HCT116 (cell line): Measurements from ENCODE around the gene NARS2. TPM values are rescaled to one million over a fixed set of nuclear protein-coding genes. Genes with fewer than 3 reads are reported as not detected.

ENCODE experiments used
- ATAC-seq: fragments of 200-7000 bp; cut with Tn5 transposase; 2 replicates; pipeline ENCODE4 v1.9.1; 2020; ENCODE audit warnings: mild to moderate bottlenecking, moderate library complexity
- BruUV-seq: library from RNA; stranded (reverse); fragments of 400-500 nt; replicated peaks from 2 replicates; lab custom pipeline; 2021; lab: Mats Ljungman, UMichigan
- CTCF ChIA-PET: fragments of 300-600 bp; sonication (Branson Sonifier 250); formaldehyde crosslinking; loops from one replicate; lab custom pipeline; 2021; ENCODE audit warnings: antibody characterized with exemption; lab: Charles Lee
- POLR2A ChIA-PET: fragments of 300-600, 350-600 bp; sonication (Branson Sonifier 250); formaldehyde crosslinking; loops from one replicate; lab custom pipeline; 2021; ENCODE audit warnings: antibody characterized with exemption; lab: Charles Lee
- RAD21 ChIA-PET, 2 experiments: fragments of 300-600 bp; sonication (Branson Sonifier 250); formaldehyde crosslinking; loops; one replicate each; lab custom pipeline; 2023; ENCODE audit warnings: low total read pairs in 2 of 2; ENCODE audit not compliant: uncharacterized antibody in 2 of 2, unreplicated experiment in 2 of 2, low non-redundant PET in 1 of 2; lab: Charles Lee
- DNase-seq: peaks from one replicate; pipeline ENCODE4 v3.0.0-alpha.2; 2010; ENCODE audit warnings: low read depth, low spot score
- H2AFZ ChIP-seq: fragments of 200-600 bp; shearing (Covaris generic), sonication (generic); 2 replicates; pipeline ENCODE4 v1.6.1; 2017; ENCODE audit warnings: low read depth, mixed run types, mixed read lengths, antibody characterized with exemption, low read length; ENCODE audit not compliant: poor library complexity, severe bottlenecking
- H3K27ac ChIP-seq: 2 replicates; pipeline ENCODE4 v1.5.1; 2012; ENCODE audit warnings: low read depth, low read length
- H3K27me3 ChIP-seq: fragments of 200-600 bp; sonication (generic); 2 replicates; pipeline ENCODE4 v1.6.1; 2016; ENCODE audit warnings: mixed run types, low read length, mixed read lengths; ENCODE audit not compliant: insufficient read depth
- H3K36me3 ChIP-seq, 2 experiments: fragments of 200-500 bp in 1 of 2; fragments of 200-600 bp in 1 of 2; sonication (Bioruptor generic) in 1 of 2; sonication (generic) in 1 of 2; 2 replicates each; pipeline versions ENCODE4 v1.5.1 to v1.6.1; 2014 to 2016; ENCODE audit warnings: low read length in 2 of 2, inconsistent platforms in 1 of 2, mixed read lengths in 1 of 2, mixed run types in 1 of 2; ENCODE audit not compliant: insufficient read depth in 2 of 2, control insufficient read depth in 1 of 2
- H3K4me1 ChIP-seq, 2 experiments: fragments of 200-600 bp in 1 of 2; sonication (generic) in 1 of 2; 2 replicates each; pipeline versions ENCODE4 v1.5.1 to v1.6.1; 2012 to 2017; ENCODE audit warnings: low read length in 2 of 2, inconsistent platforms in 1 of 2, mild to moderate bottlenecking in 1 of 2, mixed read lengths in 1 of 2, mixed run types in 1 of 2, moderate library complexity in 1 of 2; ENCODE audit not compliant: insufficient read depth in 2 of 2, control insufficient read depth in 1 of 2
- H3K4me2 ChIP-seq: fragments of 200-600 bp; sonication (generic); 2 replicates; pipeline ENCODE4 v1.6.1; 2017; ENCODE audit warnings: mixed run types, low read length, mixed read lengths
- H3K4me3 ChIP-seq, 2 experiments: fragments of 200-600 bp in 1 of 2; sonication (generic) in 1 of 2; replicated peaks in 1 of 2; 2 replicates each; pipeline ENCODE4 v1.5.1; 2011 to 2016; ENCODE audit warnings: low read length in 2 of 2, control low read depth in 1 of 2, low read depth in 1 of 2, mild to moderate bottlenecking in 1 of 2, mixed read lengths in 1 of 2, mixed run types in 1 of 2
- H3K79me2 ChIP-seq: fragments of 200-600 bp; sonication (generic); 2 replicates; pipeline ENCODE4 v1.6.1; 2017; ENCODE audit warnings: mild to moderate bottlenecking, mixed run types, low read length, moderate library complexity, mixed read lengths; ENCODE audit not compliant: insufficient read depth
- H3K9ac ChIP-seq: fragments of 200-600 bp; sonication (generic); 2 replicates; pipeline ENCODE4 v1.6.1; 2016; ENCODE audit warnings: low read length, mixed read lengths
- H3K9me2 ChIP-seq: fragments of 200-600 bp; sonication (generic), shearing (Covaris generic); 2 replicates; pipeline ENCODE4 v1.6.1; 2017; ENCODE audit warnings: mixed run types, mild to moderate bottlenecking, moderate library complexity; ENCODE audit not compliant: insufficient read depth
- H3K9me3 ChIP-seq, 2 experiments: fragments of 200-500 bp in 1 of 2; fragments of 200-600 bp in 1 of 2; sonication (Bioruptor generic) in 1 of 2; sonication (generic) in 1 of 2; 2 replicates each; pipeline ENCODE4 v1.6.1; 2014 to 2017; ENCODE audit warnings: low read length in 2 of 2, mixed read lengths in 2 of 2, inconsistent platforms in 1 of 2, low read depth in 1 of 2, mild to moderate bottlenecking in 1 of 2, mixed run types in 1 of 2, moderate library complexity in 1 of 2; ENCODE audit not compliant: control insufficient read depth in 1 of 2, insufficient read depth in 1 of 2
- H4K20me1 ChIP-seq: fragments of 200-600 bp; sonication (generic), shearing (Covaris generic); 2 replicates; pipeline ENCODE4 v1.6.1; 2017; ENCODE audit warnings: mixed run types, mild to moderate bottlenecking, moderate library complexity; ENCODE audit not compliant: insufficient read depth
- EGR1 ChIP-seq: IDR thresholded peaks from 2 replicates; pipeline ENCODE4 v1.6.1; 2012; ENCODE audit warnings: low read depth
- EZH2 ChIP-seq: fragments of 200-600 bp; sonication (generic); IDR thresholded peaks from 2 replicates; pipeline ENCODE4 v1.6.1; 2017; ENCODE audit warnings: antibody characterized with exemption, mixed run types
- EZH2phosphoT487 ChIP-seq: fragments of 200-600 bp; IDR thresholded peaks from 2 replicates; pipeline ENCODE4 v1.6.1; 2018; ENCODE audit warnings: antibody characterized with exemption, borderline replicate concordance
- JUND ChIP-seq: IDR thresholded peaks from 2 replicates; pipeline ENCODE4 v1.6.1; 2012
- MAX ChIP-seq: IDR thresholded peaks from 2 replicates; pipeline ENCODE4 v1.6.1; 2012
- POLR2A ChIP-seq: IDR thresholded peaks from 2 replicates; pipeline ENCODE4 v1.7.0; 2011; ENCODE audit warnings: borderline replicate concordance; ENCODE audit not compliant: insufficient read depth, insufficient read length; ENCODE audit errors: extremely low read depth
- RAD21 ChIP-seq: IDR thresholded peaks from 2 replicates; pipeline ENCODE4 v1.6.1; 2012; ENCODE audit warnings: low read depth, mild to moderate bottlenecking
- SP1 ChIP-seq: IDR thresholded peaks from 2 replicates; pipeline ENCODE4 v1.6.1; 2012; ENCODE audit warnings: low read depth
- SRF ChIP-seq: IDR thresholded peaks from 2 replicates; pipeline ENCODE4 v1.6.1; 2012; ENCODE audit warnings: low read depth
- ZBTB33 ChIP-seq: IDR thresholded peaks from 2 replicates; pipeline ENCODE4 v1.6.1; 2011; ENCODE audit warnings: mild to moderate bottlenecking, low read length, moderate library complexity; ENCODE audit not compliant: insufficient replicate concordance; ENCODE audit errors: extremely low read depth
- ZFX ChIP-seq: fragments of 450-650 bp; IDR thresholded peaks from 2 replicates; pipeline ENCODE4 v1.6.1; 2017
- ZNF274 ChIP-seq: fragments of 200-500 bp; sonication (Bioruptor generic); IDR thresholded peaks from 2 replicates; pipeline ENCODE4 v1.6.1; 2014; ENCODE audit warnings: mild to moderate bottlenecking, low read depth, low read length, inconsistent platforms
- intact Hi-C: fragments of 100-400 bp; cut with micrococcal nuclease; formaldehyde crosslinking; loops from 2 replicates; pipeline ENCODE4 v1.10.0; 2022
- total RNA-seq: library from RNA; stranded (reverse); gene quantifications from one replicate; pipeline ENCODE4 v1.2.1, GENCODE V29; 2021; ENCODE audit not compliant: unreplicated experiment
- TF ChIP-seq, protein P1 (sequence below): IDR thresholded peaks from 2 replicates; pipeline ENCODE4 v1.6.1; 2012; ENCODE audit warnings: low read depth

Gene NARS2
- total RNA-seq, 1 experiment from 2014 or later: 26.0 TPM

DNA sequence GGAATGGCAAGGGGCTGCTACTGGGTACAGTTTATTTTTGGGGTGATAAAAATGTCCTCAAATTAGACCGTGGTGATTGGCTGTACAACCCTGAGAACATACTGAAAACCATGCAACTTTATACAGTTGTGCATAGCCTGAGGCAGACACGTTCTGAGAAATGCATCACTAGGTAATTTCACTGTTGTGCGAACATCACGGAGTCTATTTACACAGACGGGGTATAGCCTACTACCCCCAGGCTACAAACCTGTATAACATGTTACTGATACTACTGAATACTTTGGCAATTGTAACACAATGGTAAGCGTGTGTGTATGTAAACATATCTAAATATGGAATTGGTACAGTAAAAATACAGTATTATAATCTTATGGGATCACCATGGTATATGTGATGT is 23.6 kb downstream of the NARS2 start:
- ChIA-PET RAD21 (no interaction called here), POLR2A (no interaction called here), CTCF (interaction anchor here (1.3 kb wide), 1 partner anchor 14 kb away, joined by 3 read pairs; no protein-coding TSS in a partner anchor)
- Histone ChIP-seq H3K4me3 (no peak overlapping the region), H3K36me3 (peaks cover 0 to 7% of the 10 kb centered on the region in 2 experiments; a peak in 2 of 4 replicates), H3K4me1 (no peaks in the 10 kb centered on the region), H3K9me3 (no peaks in the 10 kb centered on the region), H3K27me3 (no peaks in the 10 kb centered on the region), H4K20me1 (no peaks in the 10 kb centered on the region), H3K4me2 (no peak overlapping the region), H3K9me2 (no peaks in the 10 kb centered on the region), H2AFZ (no peak overlapping the region), H3K79me2 (peaks cover 9% of the 10 kb centered on the region; the same call in 1 of the 2 replicates), H3K27ac (no peak overlapping the region), H3K9ac (no peak overlapping the region)
- no TSS peak for BruUV-seq
- TF ChIP-seq ZFX: no peak
- no peak for TF ChIP-seq EZH2
- TF ChIP-seq EZH2phosphoT487: no peak
- no peak for TF ChIP-seq ZBTB33
- no peak for TF ChIP-seq JUND
- TF ChIP-seq SRF: no peak
- no peak for TF ChIP-seq ZNF274
- no peak for TF ChIP-seq RAD21
- TF ChIP-seq, protein P1, sequence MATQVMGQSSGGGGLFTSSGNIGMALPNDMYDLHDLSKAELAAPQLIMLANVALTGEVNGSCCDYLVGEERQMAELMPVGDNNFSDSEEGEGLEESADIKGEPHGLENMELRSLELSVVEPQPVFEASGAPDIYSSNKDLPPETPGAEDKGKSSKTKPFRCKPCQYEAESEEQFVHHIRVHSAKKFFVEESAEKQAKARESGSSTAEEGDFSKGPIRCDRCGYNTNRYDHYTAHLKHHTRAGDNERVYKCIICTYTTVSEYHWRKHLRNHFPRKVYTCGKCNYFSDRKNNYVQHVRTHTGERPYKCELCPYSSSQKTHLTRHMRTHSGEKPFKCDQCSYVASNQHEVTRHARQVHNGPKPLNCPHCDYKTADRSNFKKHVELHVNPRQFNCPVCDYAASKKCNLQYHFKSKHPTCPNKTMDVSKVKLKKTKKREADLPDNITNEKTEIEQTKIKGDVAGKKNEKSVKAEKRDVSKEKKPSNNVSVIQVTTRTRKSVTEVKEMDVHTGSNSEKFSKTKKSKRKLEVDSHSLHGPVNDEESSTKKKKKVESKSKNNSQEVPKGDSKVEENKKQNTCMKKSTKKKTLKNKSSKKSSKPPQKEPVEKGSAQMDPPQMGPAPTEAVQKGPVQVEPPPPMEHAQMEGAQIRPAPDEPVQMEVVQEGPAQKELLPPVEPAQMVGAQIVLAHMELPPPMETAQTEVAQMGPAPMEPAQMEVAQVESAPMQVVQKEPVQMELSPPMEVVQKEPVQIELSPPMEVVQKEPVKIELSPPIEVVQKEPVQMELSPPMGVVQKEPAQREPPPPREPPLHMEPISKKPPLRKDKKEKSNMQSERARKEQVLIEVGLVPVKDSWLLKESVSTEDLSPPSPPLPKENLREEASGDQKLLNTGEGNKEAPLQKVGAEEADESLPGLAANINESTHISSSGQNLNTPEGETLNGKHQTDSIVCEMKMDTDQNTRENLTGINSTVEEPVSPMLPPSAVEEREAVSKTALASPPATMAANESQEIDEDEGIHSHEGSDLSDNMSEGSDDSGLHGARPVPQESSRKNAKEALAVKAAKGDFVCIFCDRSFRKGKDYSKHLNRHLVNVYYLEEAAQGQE: no peak
- no peak for TF ChIP-seq POLR2A
- TF ChIP-seq MAX: no peak
- TF ChIP-seq SP1: no peak
- TF ChIP-seq EGR1: no peak
- no peak for DNase-seq
- intact Hi-C loops: no loop called here
- ATAC-seq: no peak
